Medulla oblongata (tissue), 1 donor: ENCODE results near the gene SEMG2.

ENCODE experiments used
- DNase-seq: peaks from one replicate; pipeline ENCODE4 v3.0.0-alpha.2; 2015; ENCODE audit errors: extremely low spot score

SEMG2 gene

GRCh38 chr20:45221076-45221475 is at the start of gene SEMG2:
Gene SEMG2, plus strand, starts transcription at chr20:45221373. Its CDS starts 17 bp downstream, at chr20:45221390.
- DNase-seq: no peak

- no peak for DNase-seq
These were observed 47.7 kb upstream of the SEMG2 start for GRCh38 chr20:45173522-45173921.

GRCh38 chr20:45174434-45175364 is 46.5 kb upstream of the SEMG2 start, which contains the start of gene PI3:
Gene PI3, plus strand, starts transcription at chr20:45174902. Its CDS starts 21 bp downstream, at chr20:45174923.
- no peak for DNase-seq

GRCh38 chr20:45176526-45177267 is 44.5 kb upstream of the SEMG2 start:
- DNase-seq: no peak

GRCh38 chr20:45179166-45179565 is 42.0 kb upstream of the SEMG2 start:
- no peak for DNase-seq

GRCh38 chr20:45181639-45182038 is 39.5 kb upstream of the SEMG2 start:
- no peak for DNase-seq

GRCh38 chr20:45183084-45183483 is 38.1 kb upstream of the SEMG2 start:
- no peak for DNase-seq

GRCh38 chr20:45187693-45188092 is 33.5 kb upstream of the SEMG2 start:
- no peak for DNase-seq

- DNase-seq: no peak
These were observed 32.0 kb upstream of the SEMG2 start for GRCh38 chr20:45189067-45189609.

- DNase-seq: no peak
These were observed 31.3 kb upstream of the SEMG2 start for GRCh38 chr20:45189861-45190260.

GRCh38 chr20:45191926-45192325 is 29.2 kb upstream of the SEMG2 start:
- DNase-seq: no peak

- DNase-seq: no peak
These were observed 27.8 kb upstream of the SEMG2 start for GRCh38 chr20:45193331-45193730.

GRCh38 chr20:45206725-45207124 is 14.4 kb upstream of the SEMG2 start, which contains the start of gene SEMG1:
Gene SEMG1, plus strand, starts transcription at chr20:45207033. Its CDS starts 21 bp downstream, at chr20:45207054.
- no peak for DNase-seq

- DNase-seq: no peak
These were observed 11.2 kb upstream of the SEMG2 start for GRCh38 chr20:45209924-45210323.

GRCh38 chr20:45211569-45212474 is 9.4 kb upstream of the SEMG2 start:
- DNase-seq: no peak

- no peak for DNase-seq
These were observed 8.3 kb upstream of the SEMG2 start for GRCh38 chr20:45212836-45213235.

- no peak for DNase-seq
These were observed 3.0 kb upstream of the SEMG2 start for GRCh38 chr20:45218124-45218523.

- DNase-seq: no peak
These were observed 2.5 kb upstream of the SEMG2 start for GRCh38 chr20:45218636-45219035.

GRCh38 chr20:45223136-45223535 is 2.0 kb downstream of the SEMG2 start:
- DNase-seq: no peak

GRCh38 chr20:45226287-45226686 is 5.1 kb downstream of the SEMG2 start:
- DNase-seq: no peak
